Left ventricle myocardium inferior (tissue), 1 donor: ENCODE data around the gene DCDC2C. TPM values are rescaled to one million over a fixed set of nuclear protein-coding genes. Genes with fewer than 3 reads are reported as not detected.

Experiments used
- DNase-seq: peaks from one replicate; pipeline ENCODE4 v3.0.0-alpha.2; 2020
- H3K27ac ChIP-seq: fragments of 200-600 bp; replicated peaks from 2 replicates; pipeline ENCODE4 v1.8.0; 2021
- H3K27me3 ChIP-seq: fragments of 200-600 bp; 2 replicates; pipeline ENCODE4 v1.8.0; 2021; ENCODE audit warnings: low read depth
- H3K36me3 ChIP-seq: fragments of 200-600 bp; 2 replicates; pipeline ENCODE4 v1.8.0; 2021
- H3K4me1 ChIP-seq: fragments of 200-600 bp; 2 replicates; pipeline ENCODE4 v1.8.0; 2021
- H3K4me3 ChIP-seq: fragments of 200-600 bp; 2 replicates; pipeline ENCODE4 v1.8.0; 2021; ENCODE audit warnings: mild to moderate bottlenecking, moderate library complexity
- H3K9me3 ChIP-seq: fragments of 200-600 bp; replicated peaks from 2 replicates; pipeline ENCODE4 v1.8.0; 2021
- CTCF ChIP-seq: fragments of 200-600 bp; IDR thresholded peaks from 2 replicates; pipeline ENCODE4 v1.8.0; 2021; ENCODE audit warnings: antibody characterized with exemption, mild to moderate bottlenecking, borderline replicate concordance
- intact Hi-C: fragments of 100-400 bp; cut with micrococcal nuclease; formaldehyde crosslinking; loops from one replicate; pipeline ENCODE4 v1.11.0; 2022
- total RNA-seq: library from RNA; stranded (reverse); fragmentation: NEBNext Ultra II Directional; extraction: Animal tissue kit (Norgen Biotek cat#: 25700); gene quantifications from one replicate; pipeline ENCODE4 v1.2.1, GENCODE V29; 2021
- donor health status: DM: no; HTN: yes; CAD: no; lungs with severe emphysema.

The DCDC2C gene
- total RNA-seq, 1 donor from 2014 or later, result not detected

GRCh38 chr2:3759761-3760160 lies 56.4 kb downstream of the DCDC2C start:
- peaks cover 62% of the 10 kb centered on the region for H3K27me3 ChIP-seq

GRCh38 chr2:3761272-3761671 lies 57.9 kb downstream of the DCDC2C start:
- TF ChIP-seq CTCF, result no peak
- peaks cover 70% of the 10 kb centered on the region for H3K27me3 ChIP-seq
- intact Hi-C loops, result no loop called here
- no peaks in the 10 kb centered on the region for H3K9me3 ChIP-seq
- no peak overlapping the region for H3K27ac ChIP-seq
- H3K36me3 ChIP-seq, result no peaks in the 10 kb centered on the region
- no peak overlapping the region for H3K4me3 ChIP-seq
- no peak for DNase-seq
- no peaks in the 10 kb centered on the region for H3K4me1 ChIP-seq

More at GRCh38 chr2:3759761-3760160, 56.4 kb downstream of the DCDC2C start:
- no peaks in the 10 kb centered on the region for H3K36me3 ChIP-seq
- no peak for TF ChIP-seq CTCF
- DNase-seq, result no peak
- no peaks in the 10 kb centered on the region for H3K9me3 ChIP-seq
- H3K4me3 ChIP-seq, result no peak overlapping the region
- H3K27ac ChIP-seq, result no peak overlapping the region
- no peaks in the 10 kb centered on the region for H3K4me1 ChIP-seq
- intact Hi-C loops, result no loop called here

GRCh38 chr2:3762771-3763447 lies 59.5 kb downstream of the DCDC2C start:
- no peak overlapping the region for H3K4me3 ChIP-seq
- intact Hi-C loops, result no loop called here
- no peaks in the 10 kb centered on the region for H3K36me3 ChIP-seq
- H3K27ac ChIP-seq, result no peak overlapping the region
- H3K9me3 ChIP-seq, result no peaks in the 10 kb centered on the region
- TF ChIP-seq CTCF, result no peak
- no peaks in the 10 kb centered on the region for H3K4me1 ChIP-seq
- DNase-seq, result no peak
- H3K27me3 ChIP-seq, result peaks cover 72% of the 10 kb centered on the region

GRCh38 chr2:3766824-3767223 lies 63.4 kb downstream of the DCDC2C start:
- H3K27ac ChIP-seq, result no peak overlapping the region
- no peak for DNase-seq
- H3K4me1 ChIP-seq, result no peaks in the 10 kb centered on the region
- no peak for TF ChIP-seq CTCF
- H3K9me3 ChIP-seq, result no peaks in the 10 kb centered on the region
- H3K36me3 ChIP-seq, result no peaks in the 10 kb centered on the region
- H3K4me3 ChIP-seq, result no peak overlapping the region
- intact Hi-C loops, result no loop called here
- peaks cover 83% of the 10 kb centered on the region for H3K27me3 ChIP-seq

- no peak for DNase-seq
- Histone ChIP-seq H3K27ac (no peak overlapping the region), H3K27me3 (peaks cover 87% of the 10 kb centered on the region), H3K4me3 (no peak overlapping the region), H3K4me1 (no peaks in the 10 kb centered on the region), H3K9me3 (no peaks in the 10 kb centered on the region), H3K36me3 (no peaks in the 10 kb centered on the region)
- TF ChIP-seq CTCF, result no peak
- intact Hi-C loops, result no loop called here
Measured at GRCh38 chr2:3768960-3769765, 65.8 kb downstream of the DCDC2C start.
